PFSK-1 (cell line): ENCODE data around the gene MST1R.

ENCODE experiments used
- SIN3A ChIP-seq: IDR thresholded peaks from 2 replicates; pipeline ENCODE4 v1.6.1; 2012; ENCODE audit warnings: mild to moderate bottlenecking, low read length, moderate library complexity, borderline replicate concordance; ENCODE audit not compliant: insufficient read depth
- TAF1 ChIP-seq: IDR thresholded peaks from 2 replicates; pipeline ENCODE4 v1.6.1; 2012; ENCODE audit warnings: low read length, control low read depth, borderline replicate concordance; ENCODE audit not compliant: insufficient read depth
- TF ChIP-seq, protein P1 (sequence below), 2 experiments: IDR thresholded peaks; 2 replicates each; pipeline versions ENCODE4 v1.6.1 to v1.8.0; 2011 to 2012; ENCODE audit warnings: low read depth in 2 of 2, low read length in 2 of 2, control low read depth in 1 of 2, inconsistent platforms in 1 of 2, mild to moderate bottlenecking in 1 of 2, moderate library complexity in 1 of 2; ENCODE audit not compliant: insufficient read depth in 1 of 2

DNA sequence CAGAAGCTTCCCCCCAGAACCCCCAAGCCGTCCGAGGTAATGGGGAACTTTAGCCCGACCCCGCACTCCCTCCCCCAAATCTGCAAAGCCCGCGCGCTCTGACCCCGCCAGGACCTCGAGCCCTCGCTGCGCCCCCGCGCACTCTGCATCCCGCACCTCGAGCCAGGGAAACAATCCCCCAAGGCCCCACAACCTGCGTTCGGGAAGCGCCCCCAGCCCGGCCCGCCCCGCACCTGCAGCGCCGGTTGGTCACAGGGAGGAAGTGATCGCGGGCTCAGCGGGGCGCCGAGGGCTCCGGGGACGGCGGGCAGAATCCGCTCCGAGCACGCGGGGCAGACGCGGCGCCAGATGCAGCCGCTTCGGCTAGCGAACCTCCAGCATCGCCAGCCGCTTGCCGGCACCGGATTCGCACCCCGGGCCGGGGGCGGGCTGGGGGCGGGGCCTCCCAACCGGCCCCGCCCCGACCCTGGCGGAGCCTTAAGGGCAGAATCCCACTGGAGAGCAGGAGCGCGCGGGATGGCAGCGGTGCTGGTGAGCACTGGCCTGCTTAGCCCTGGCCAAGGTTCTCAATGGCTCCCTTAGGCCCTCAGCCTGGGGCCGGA, 34.0 kb downstream of the MST1R start, which contains the start of gene CAMKV:
- TF ChIP-seq TAF1 (no peak), SIN3A (no peak)
- TF ChIP-seq, protein P1, sequence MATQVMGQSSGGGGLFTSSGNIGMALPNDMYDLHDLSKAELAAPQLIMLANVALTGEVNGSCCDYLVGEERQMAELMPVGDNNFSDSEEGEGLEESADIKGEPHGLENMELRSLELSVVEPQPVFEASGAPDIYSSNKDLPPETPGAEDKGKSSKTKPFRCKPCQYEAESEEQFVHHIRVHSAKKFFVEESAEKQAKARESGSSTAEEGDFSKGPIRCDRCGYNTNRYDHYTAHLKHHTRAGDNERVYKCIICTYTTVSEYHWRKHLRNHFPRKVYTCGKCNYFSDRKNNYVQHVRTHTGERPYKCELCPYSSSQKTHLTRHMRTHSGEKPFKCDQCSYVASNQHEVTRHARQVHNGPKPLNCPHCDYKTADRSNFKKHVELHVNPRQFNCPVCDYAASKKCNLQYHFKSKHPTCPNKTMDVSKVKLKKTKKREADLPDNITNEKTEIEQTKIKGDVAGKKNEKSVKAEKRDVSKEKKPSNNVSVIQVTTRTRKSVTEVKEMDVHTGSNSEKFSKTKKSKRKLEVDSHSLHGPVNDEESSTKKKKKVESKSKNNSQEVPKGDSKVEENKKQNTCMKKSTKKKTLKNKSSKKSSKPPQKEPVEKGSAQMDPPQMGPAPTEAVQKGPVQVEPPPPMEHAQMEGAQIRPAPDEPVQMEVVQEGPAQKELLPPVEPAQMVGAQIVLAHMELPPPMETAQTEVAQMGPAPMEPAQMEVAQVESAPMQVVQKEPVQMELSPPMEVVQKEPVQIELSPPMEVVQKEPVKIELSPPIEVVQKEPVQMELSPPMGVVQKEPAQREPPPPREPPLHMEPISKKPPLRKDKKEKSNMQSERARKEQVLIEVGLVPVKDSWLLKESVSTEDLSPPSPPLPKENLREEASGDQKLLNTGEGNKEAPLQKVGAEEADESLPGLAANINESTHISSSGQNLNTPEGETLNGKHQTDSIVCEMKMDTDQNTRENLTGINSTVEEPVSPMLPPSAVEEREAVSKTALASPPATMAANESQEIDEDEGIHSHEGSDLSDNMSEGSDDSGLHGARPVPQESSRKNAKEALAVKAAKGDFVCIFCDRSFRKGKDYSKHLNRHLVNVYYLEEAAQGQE (IDR thresholded peaks at IDR 0.05; ENCODE audit: insufficient read depth in 1 of 2, low read depth in 2 of 2, low read length in 2 of 2) = no peak; a peak in 1 of 4 replicates
